Prostate gland (tissue), 2 donors: ENCODE data around the gene ABHD17A.

ENCODE experiments used
- CTCF ChIP-seq, 4 experiments: fragments of 200-600 bp in 2 of 4; fragments of 450-650 bp in 2 of 4; sonication (generic) in 2 of 4; IDR thresholded peaks; 1 replicate in 3 of 4; 2 replicates in 1 of 4; pipeline ENCODE4 v1.5.1; 2016 to 2019; ENCODE audit warnings: antibody characterized with exemption in 4 of 4, mild to moderate bottlenecking in 2 of 4, moderate library complexity in 2 of 4
- POLR2AphosphoS5 ChIP-seq: sonication (generic); formaldehyde crosslinking; IDR thresholded peaks from one replicate; pipeline ENCODE4 v1.6.1; 2017; ENCODE audit warnings: antibody characterized with exemption

DNA sequence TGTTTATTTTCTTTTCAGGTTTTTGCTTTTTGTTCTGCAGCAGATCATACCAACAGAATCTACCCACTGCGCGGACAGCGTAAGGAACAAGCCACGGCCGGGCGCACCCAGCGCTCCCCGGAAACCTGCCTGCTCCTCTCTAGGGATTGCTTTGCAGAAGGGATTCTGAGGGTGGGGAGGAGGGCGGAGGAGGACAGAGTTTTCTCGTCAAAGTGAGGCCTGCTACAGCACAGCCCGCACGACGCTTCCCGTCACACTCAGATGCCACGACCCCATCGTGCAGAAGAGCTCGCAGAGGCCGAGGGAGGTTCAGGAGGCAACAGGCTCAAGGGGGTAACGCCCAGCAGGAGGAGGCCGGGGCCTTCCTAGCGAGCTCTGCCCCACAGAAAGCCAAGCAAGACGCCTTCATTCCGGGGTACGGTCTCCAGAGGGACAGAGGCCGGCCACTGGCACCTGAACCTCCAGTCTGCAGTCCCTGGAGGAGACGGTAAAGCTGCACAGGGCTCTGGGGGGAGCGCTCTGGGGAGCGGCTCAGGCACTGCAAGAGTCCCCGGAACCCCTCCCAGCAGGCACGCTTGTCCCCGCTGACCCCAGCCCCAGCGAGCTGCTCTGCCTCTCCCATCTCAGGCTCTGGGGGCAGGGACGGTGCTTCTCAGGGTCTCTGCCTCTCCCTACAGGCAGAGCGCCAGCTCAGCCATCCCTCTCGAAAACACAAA, 43.9 kb downstream of the ABHD17A start:
- no peak for TF ChIP-seq CTCF (IDR thresholded peaks at IDR 0.05)
- TF ChIP-seq POLR2AphosphoS5: no peak
